ENCODE measurements around the gene FHIT. TPM values are rescaled to one million over a fixed set of nuclear protein-coding genes. Genes with fewer than 3 reads are reported as not detected.

Gene FHIT
- polyA plus RNA-seq, 1 of the 3 experiments (the other 2 are of a cell fraction) = 0.41 TPM

DNA sequence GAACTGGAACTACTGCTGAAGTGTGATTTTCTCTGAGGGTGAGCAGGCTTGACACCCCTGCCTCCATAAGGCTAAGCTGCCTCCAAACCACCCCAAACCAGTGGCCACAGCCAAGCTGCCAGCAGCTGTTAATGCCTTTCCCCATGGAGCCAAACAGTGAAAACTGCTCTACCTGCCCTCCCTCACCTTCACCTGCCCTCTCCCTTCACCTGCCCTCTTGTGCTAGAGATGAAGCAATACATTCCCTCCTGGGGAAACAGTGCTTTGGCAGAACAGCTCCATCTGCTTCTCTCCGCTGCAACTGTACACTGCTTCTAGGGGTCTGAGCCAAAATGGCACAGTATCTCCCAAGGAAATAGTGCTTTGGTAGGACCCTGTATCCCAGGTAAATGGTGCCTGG lies 374.1 kb downstream of the FHIT start:
- CTCF ChIA-PET = no interaction called here
- no peak for DNase-seq

DNA sequence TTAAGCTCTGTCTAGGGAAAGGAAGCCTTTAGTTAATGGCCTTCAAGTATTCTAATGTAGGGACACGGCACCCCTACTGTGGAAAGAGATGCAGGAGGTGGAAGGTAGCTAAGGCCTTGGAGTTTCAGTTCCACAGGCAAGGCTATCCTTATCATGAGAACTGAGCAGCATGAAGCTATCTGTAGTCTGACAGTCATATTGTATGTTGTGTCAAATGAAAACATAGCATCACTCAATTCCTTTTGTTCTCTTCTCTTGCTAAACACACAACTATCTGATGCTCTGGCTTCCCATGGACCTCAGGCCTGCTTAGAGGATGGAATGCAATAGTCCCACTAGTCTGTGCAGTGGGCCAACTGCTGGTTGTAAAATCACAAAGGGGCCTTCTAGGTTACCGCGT lies 380.9 kb downstream of the FHIT start:
- no peak for TF ChIP-seq CHD2 (IDR thresholded peaks at IDR 0.05; ENCODE audit: low read length, partially characterized antibody)
- no peak for TF ChIP-seq TEAD4 (IDR thresholded peaks at IDR 0.05; ENCODE audit: borderline replicate concordance, insufficient read depth)
- no peak for TF ChIP-seq EP300 (IDR thresholded peaks at IDR 0.05; ENCODE audit: borderline replicate concordance in 1 of 2, low read depth in 1 of 2, low read length in 1 of 2)
- no peak for TF ChIP-seq TCF12 (IDR thresholded peaks at IDR 0.05)
- TF ChIP-seq EZH2phosphoT487 (IDR thresholded peaks at IDR 0.05; ENCODE audit: borderline replicate concordance, low read depth) = no peak
- TF ChIP-seq, protein P1, sequence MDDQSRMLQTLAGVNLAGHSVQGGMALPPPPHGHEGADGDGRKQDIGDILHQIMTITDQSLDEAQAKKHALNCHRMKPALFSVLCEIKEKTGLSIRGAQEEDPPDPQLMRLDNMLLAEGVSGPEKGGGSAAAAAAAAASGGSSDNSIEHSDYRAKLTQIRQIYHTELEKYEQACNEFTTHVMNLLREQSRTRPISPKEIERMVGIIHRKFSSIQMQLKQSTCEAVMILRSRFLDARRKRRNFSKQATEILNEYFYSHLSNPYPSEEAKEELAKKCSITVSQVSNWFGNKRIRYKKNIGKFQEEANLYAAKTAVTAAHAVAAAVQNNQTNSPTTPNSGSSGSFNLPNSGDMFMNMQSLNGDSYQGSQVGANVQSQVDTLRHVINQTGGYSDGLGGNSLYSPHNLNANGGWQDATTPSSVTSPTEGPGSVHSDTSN (IDR thresholded peaks at IDR 0.05) = no peak
- TF ChIP-seq RFX5 (IDR thresholded peaks at IDR 0.05; ENCODE audit: low read length) = no peak
- TF ChIP-seq RCOR1 (IDR thresholded peaks at IDR 0.05; ENCODE audit: low read length) = no peak
- no peak for TF ChIP-seq SIN3A (IDR thresholded peaks at IDR 0.05; ENCODE audit: borderline replicate concordance, low read depth, low read length)
- no peak for TF ChIP-seq FOXJ3 (CRISPR knock-in tag; IDR thresholded peaks at IDR 0.05)
- TF ChIP-seq, protein P2, sequence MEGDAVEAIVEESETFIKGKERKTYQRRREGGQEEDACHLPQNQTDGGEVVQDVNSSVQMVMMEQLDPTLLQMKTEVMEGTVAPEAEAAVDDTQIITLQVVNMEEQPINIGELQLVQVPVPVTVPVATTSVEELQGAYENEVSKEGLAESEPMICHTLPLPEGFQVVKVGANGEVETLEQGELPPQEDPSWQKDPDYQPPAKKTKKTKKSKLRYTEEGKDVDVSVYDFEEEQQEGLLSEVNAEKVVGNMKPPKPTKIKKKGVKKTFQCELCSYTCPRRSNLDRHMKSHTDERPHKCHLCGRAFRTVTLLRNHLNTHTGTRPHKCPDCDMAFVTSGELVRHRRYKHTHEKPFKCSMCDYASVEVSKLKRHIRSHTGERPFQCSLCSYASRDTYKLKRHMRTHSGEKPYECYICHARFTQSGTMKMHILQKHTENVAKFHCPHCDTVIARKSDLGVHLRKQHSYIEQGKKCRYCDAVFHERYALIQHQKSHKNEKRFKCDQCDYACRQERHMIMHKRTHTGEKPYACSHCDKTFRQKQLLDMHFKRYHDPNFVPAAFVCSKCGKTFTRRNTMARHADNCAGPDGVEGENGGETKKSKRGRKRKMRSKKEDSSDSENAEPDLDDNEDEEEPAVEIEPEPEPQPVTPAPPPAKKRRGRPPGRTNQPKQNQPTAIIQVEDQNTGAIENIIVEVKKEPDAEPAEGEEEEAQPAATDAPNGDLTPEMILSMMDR (IDR thresholded peaks at IDR 0.05) = no peak
- no peak for TF ChIP-seq RAD21 (IDR thresholded peaks at IDR 0.05; ENCODE audit: low read length)
- TF ChIP-seq FOSL2 (IDR thresholded peaks at IDR 0.05; ENCODE audit: borderline replicate concordance, low read depth) = no peak
- TF ChIP-seq MEF2A (IDR thresholded peaks at IDR 0.05; ENCODE audit: borderline replicate concordance, low read depth) = no peak
- no peak for TF ChIP-seq GABPA (IDR thresholded peaks at IDR 0.05; ENCODE audit: low read depth)
- TF ChIP-seq NRF1 (IDR thresholded peaks at IDR 0.05; ENCODE audit: low read depth, low read length) = no peak
- TF ChIP-seq, protein P3, sequence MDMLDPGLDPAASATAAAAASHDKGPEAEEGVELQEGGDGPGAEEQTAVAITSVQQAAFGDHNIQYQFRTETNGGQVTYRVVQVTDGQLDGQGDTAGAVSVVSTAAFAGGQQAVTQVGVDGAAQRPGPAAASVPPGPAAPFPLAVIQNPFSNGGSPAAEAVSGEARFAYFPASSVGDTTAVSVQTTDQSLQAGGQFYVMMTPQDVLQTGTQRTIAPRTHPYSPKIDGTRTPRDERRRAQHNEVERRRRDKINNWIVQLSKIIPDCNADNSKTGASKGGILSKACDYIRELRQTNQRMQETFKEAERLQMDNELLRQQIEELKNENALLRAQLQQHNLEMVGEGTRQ (IDR thresholded peaks at IDR 0.05; ENCODE audit: borderline replicate concordance, low read depth, low read length) = no peak
- TF ChIP-seq, protein P4, sequence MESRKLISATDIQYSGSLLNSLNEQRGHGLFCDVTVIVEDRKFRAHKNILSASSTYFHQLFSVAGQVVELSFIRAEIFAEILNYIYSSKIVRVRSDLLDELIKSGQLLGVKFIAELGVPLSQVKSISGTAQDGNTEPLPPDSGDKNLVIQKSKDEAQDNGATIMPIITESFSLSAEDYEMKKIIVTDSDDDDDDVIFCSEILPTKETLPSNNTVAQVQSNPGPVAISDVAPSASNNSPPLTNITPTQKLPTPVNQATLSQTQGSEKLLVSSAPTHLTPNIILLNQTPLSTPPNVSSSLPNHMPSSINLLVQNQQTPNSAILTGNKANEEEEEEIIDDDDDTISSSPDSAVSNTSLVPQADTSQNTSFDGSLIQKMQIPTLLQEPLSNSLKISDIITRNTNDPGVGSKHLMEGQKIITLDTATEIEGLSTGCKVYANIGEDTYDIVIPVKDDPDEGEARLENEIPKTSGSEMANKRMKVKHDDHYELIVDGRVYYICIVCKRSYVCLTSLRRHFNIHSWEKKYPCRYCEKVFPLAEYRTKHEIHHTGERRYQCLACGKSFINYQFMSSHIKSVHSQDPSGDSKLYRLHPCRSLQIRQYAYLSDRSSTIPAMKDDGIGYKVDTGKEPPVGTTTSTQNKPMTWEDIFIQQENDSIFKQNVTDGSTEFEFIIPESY (IDR thresholded peaks at IDR 0.05; ENCODE audit: borderline replicate concordance, low read depth) = no peak
- POLR2A ChIA-PET = no interaction called here
- no peaks in the 10 kb centered on the region for H3K9me2 ChIP-seq
- no peaks in the 10 kb centered on the region for H3K4me1 ChIP-seq (ENCODE audit: control insufficient read depth in 1 of 2, insufficient read depth in 2 of 2, low read depth in 1 of 2, low read length in 1 of 2)
- H2AFZ ChIP-seq (ENCODE audit: low read depth) = no peak overlapping the region
- no peaks in the 10 kb centered on the region for H3K79me2 ChIP-seq (ENCODE audit: insufficient read depth)
- H3K9ac ChIP-seq = no peak overlapping the region
- CTCF ChIA-PET = interaction anchor here (0.7 kb wide), 1 partner anchor 39 kb away, joined by 3 read pairs; no protein-coding TSS in a partner anchor
- no peaks in the 10 kb centered on the region for H3K9me3 ChIP-seq
- H3K36me3 ChIP-seq (replicated peaks in 1 of 2; ENCODE audit: control insufficient read depth in 1 of 2, insufficient read depth in 2 of 2, low read length in 1 of 2) = no peaks in the 10 kb centered on the region
- WGBS (ENCODE audit: low lambda C conversion rate) = 70% methylated on average over 3 of the region's 3 CpGs
- no peak for DNase-seq
- H3F3A ChIP-seq (replicated peaks; ENCODE audit: insufficient read depth) = no peaks in the 10 kb centered on the region
- no peak overlapping the region for H3K4me3 ChIP-seq (ENCODE audit: low read depth in 2 of 2, low read length in 1 of 2)
- no peaks in the 10 kb centered on the region for H4K20me1 ChIP-seq (ENCODE audit: insufficient read depth)
- H3K27me3 ChIP-seq (ENCODE audit: insufficient read depth) = no peaks in the 10 kb centered on the region
- no peak overlapping the region for H3K27ac ChIP-seq (ENCODE audit: low read depth in 2 of 2, low read length in 1 of 2)
- no peak overlapping the region for H3K4me2 ChIP-seq

More for the DNA sequence above, 374.1 kb downstream of the FHIT start:
- H3K27ac ChIP-seq (ENCODE audit: low read depth in 2 of 2, low read length in 1 of 2) = no peak overlapping the region
- POLR2A ChIA-PET = no interaction called here
- WGBS (ENCODE audit: low lambda C conversion rate) = 79% methylated on average over 1 of the region's 1 CpG
- H3K36me3 ChIP-seq (replicated peaks in 1 of 2; ENCODE audit: control insufficient read depth in 1 of 2, insufficient read depth in 2 of 2, low read length in 1 of 2) = no peaks in the 10 kb centered on the region
- no peaks in the 10 kb centered on the region for H3K79me2 ChIP-seq (ENCODE audit: insufficient read depth)
- H3K4me2 ChIP-seq = no peak overlapping the region
- no peaks in the 10 kb centered on the region for H3F3A ChIP-seq (replicated peaks; ENCODE audit: insufficient read depth)
- no peak overlapping the region for H2AFZ ChIP-seq (ENCODE audit: low read depth)
- no peaks in the 10 kb centered on the region for H3K9me2 ChIP-seq
- H3K27me3 ChIP-seq (ENCODE audit: insufficient read depth) = no peaks in the 10 kb centered on the region
- no peaks in the 10 kb centered on the region for H3K9me3 ChIP-seq
- no peaks in the 10 kb centered on the region for H3K4me1 ChIP-seq (ENCODE audit: control insufficient read depth in 1 of 2, insufficient read depth in 2 of 2, low read depth in 1 of 2, low read length in 1 of 2)
- TF ChIP-seq NRF1 (IDR thresholded peaks at IDR 0.05; ENCODE audit: low read depth, low read length) = no peak
- TF ChIP-seq, protein P5, sequence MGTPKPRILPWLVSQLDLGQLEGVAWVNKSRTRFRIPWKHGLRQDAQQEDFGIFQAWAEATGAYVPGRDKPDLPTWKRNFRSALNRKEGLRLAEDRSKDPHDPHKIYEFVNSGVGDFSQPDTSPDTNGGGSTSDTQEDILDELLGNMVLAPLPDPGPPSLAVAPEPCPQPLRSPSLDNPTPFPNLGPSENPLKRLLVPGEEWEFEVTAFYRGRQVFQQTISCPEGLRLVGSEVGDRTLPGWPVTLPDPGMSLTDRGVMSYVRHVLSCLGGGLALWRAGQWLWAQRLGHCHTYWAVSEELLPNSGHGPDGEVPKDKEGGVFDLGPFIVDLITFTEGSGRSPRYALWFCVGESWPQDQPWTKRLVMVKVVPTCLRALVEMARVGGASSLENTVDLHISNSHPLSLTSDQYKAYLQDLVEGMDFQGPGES (IDR thresholded peaks at IDR 0.05; ENCODE audit: low read depth, low read length) = no peak
- H3K4me3 ChIP-seq (ENCODE audit: low read depth in 2 of 2, low read length in 1 of 2) = no peak overlapping the region
- no peak overlapping the region for H3K9ac ChIP-seq
- no peaks in the 10 kb centered on the region for H4K20me1 ChIP-seq (ENCODE audit: insufficient read depth)
